A549 (cell line): ENCODE measurements around the gene PREX1. TPM values are rescaled to one million over a fixed set of nuclear protein-coding genes. Genes with fewer than 3 reads are reported as not detected.

Experiments
- ATAC-seq, 2 experiments: fragments of 200-7000 bp in 1 of 2; fragments of >200 bp in 1 of 2; cut with Nextera tagmentation in 1 of 2; cut with Tn5 transposase in 1 of 2; 3 replicates each; pipeline versions ENCODE4 v1.8.0 to v1.9.1; 2018 to 2020; ENCODE audit warnings: mild to moderate bottlenecking in 1 of 2, moderate library complexity in 1 of 2
- CTCF ChIA-PET: fragments of 300-600 bp; sonication (Branson Sonifier 250); formaldehyde crosslinking; extraction: SDS; loops from one replicate; lab custom pipeline; 2021; ENCODE audit warnings: antibody characterized with exemption, inconsistent platforms; lab: Yijun Ruan, JAX
- POLR2A ChIA-PET: fragments of 350-600 bp; formaldehyde crosslinking; extraction: SDS; loops from one replicate; lab custom pipeline; 2021; ENCODE audit warnings: antibody characterized with exemption, inconsistent platforms; lab: Yijun Ruan, JAX
- DNase-seq, 2 experiments: peaks; one replicate each; pipeline versions ENCODE4 v3.0.0 to v3.0.0-alpha.2; 2011 to 2016; ENCODE audit warnings: low read depth in 1 of 2, low spot score in 1 of 2
- FAIRE-seq: peaks from 2 replicates; lab custom pipeline; 2011; peaks lifted over from hg19 to GRCh38; lab: Jason Lieb, UNC
- H3K27ac ChIP-seq, 2 experiments: fragments of >200 bp; sonication (Bioruptor Twin); formaldehyde crosslinking; 3 replicates each; pipeline ENCODE4 v1.5.1; 2016 to 2017
- H3K4me1 ChIP-seq: fragments of >200 bp; sonication (Bioruptor Twin); formaldehyde crosslinking; 3 replicates; pipeline ENCODE4 v1.6.1; 2016
- H3K4me2 ChIP-seq: fragments of >200 bp; sonication (Bioruptor Twin); formaldehyde crosslinking; 3 replicates; pipeline ENCODE4 v1.6.1; 2016
- H3K4me3 ChIP-seq: fragments of >200 bp; sonication (Bioruptor Twin); formaldehyde crosslinking; 3 replicates; pipeline ENCODE4 v1.5.1; 2016
- H3K9me3 ChIP-seq: fragments of >200 bp; sonication (Bioruptor Twin); formaldehyde crosslinking; 3 replicates; pipeline ENCODE4 v1.6.1; 2016
- CEBPB ChIP-seq, 2 experiments: fragments of >200 bp in 1 of 2; sonication (Bioruptor Twin) in 1 of 2; formaldehyde crosslinking in 1 of 2; IDR thresholded peaks; 2 replicates each; pipeline ENCODE4 v1.6.1; 2012 to 2016
- CHD2 ChIP-seq: fragments of 150-350 bp; IDR thresholded peaks from 2 replicates; pipeline ENCODE4 v1.6.1; 2014; ENCODE audit warnings: low read length; ENCODE audit not compliant: partially characterized antibody
- CHD4 ChIP-seq: fragments of 200-600 bp; sonication (generic); IDR thresholded peaks from 2 replicates; pipeline ENCODE4 v1.6.1; 2016; ENCODE audit warnings: antibody characterized with exemption, mild to moderate bottlenecking, borderline replicate concordance
- EHF ChIP-seq: fragments of 250-450 bp; sonication (Bioruptor Pico); IDR thresholded peaks from 2 replicates; pipeline ENCODE4 v1.5.0; 2020; ENCODE audit warnings: mild to moderate bottlenecking
- ESRRA ChIP-seq: fragments of 150-350 bp; IDR thresholded peaks from 2 replicates; pipeline ENCODE4 v1.6.1; 2014; ENCODE audit warnings: mild to moderate bottlenecking, low read length, borderline replicate concordance
- GATA3 ChIP-seq: IDR thresholded peaks from 2 replicates; pipeline ENCODE4 v1.6.1; 2012; ENCODE audit warnings: borderline replicate concordance
- HOXA7 ChIP-seq: fragments of 250-450 bp; sonication (Bioruptor Pico); IDR thresholded peaks from 2 replicates; pipeline ENCODE4 v1.5.0; 2020; ENCODE audit warnings: mild to moderate bottlenecking, moderate library complexity
- KDM5A ChIP-seq: fragments of 200-600 bp; sonication (generic); IDR thresholded peaks from 2 replicates; pipeline ENCODE4 v1.6.1; 2016; ENCODE audit warnings: antibody characterized with exemption, mild to moderate bottlenecking
- MAX ChIP-seq: IDR thresholded peaks from 2 replicates; pipeline ENCODE4 v1.6.1; 2012
- MAZ ChIP-seq: fragments of 150-350 bp; IDR thresholded peaks from 2 replicates; pipeline ENCODE4 v1.6.1; 2014; ENCODE audit warnings: antibody characterized with exemption, low read depth, low read length, borderline replicate concordance
- MYC ChIP-seq: IDR thresholded peaks from 2 replicates; pipeline ENCODE4 v1.6.1; 2012; ENCODE audit warnings: mild to moderate bottlenecking, inconsistent platforms, low read length, improper control_type of control experiment, borderline replicate concordance
- PHF8 ChIP-seq: fragments of 200-600 bp; sonication (generic); IDR thresholded peaks from 2 replicates; pipeline ENCODE4 v1.6.1; 2016; ENCODE audit warnings: low read depth, mild to moderate bottlenecking, antibody characterized with exemption, moderate library complexity, borderline replicate concordance
- RARB ChIP-seq: fragments of 250-450 bp; sonication (Bioruptor Pico); IDR thresholded peaks from 2 replicates; pipeline ENCODE4 v1.8.0; 2021; ENCODE audit warnings: mild to moderate bottlenecking, moderate library complexity
- RNF2 ChIP-seq: fragments of 200-600 bp; sonication (generic); IDR thresholded peaks from 2 replicates; pipeline ENCODE4 v1.6.1; 2016; ENCODE audit warnings: low read depth, mild to moderate bottlenecking, antibody characterized with exemption, moderate library complexity, borderline replicate concordance
- SMC3 ChIP-seq: fragments of >200 bp; sonication (Bioruptor Twin); formaldehyde crosslinking; IDR thresholded peaks from 3 replicates; pipeline ENCODE4 v1.6.1; 2018; ENCODE audit warnings: inconsistent platforms
- SREBF2 ChIP-seq: fragments of 450-650 bp; IDR thresholded peaks from 2 replicates; pipeline ENCODE4 v1.6.1; 2014; ENCODE audit warnings: mild to moderate bottlenecking, moderate library complexity
- TP53 ChIP-seq: fragments of 250-450 bp; sonication (Bioruptor Pico); IDR thresholded peaks from 2 replicates; pipeline ENCODE4 v1.5.0; 2021; ENCODE audit warnings: mild to moderate bottlenecking, moderate library complexity
- ZNF302 ChIP-seq: fragments of 250-450 bp; sonication (Bioruptor Pico); IDR thresholded peaks from 2 replicates; pipeline ENCODE4 v1.9.0; 2021; ENCODE audit warnings: inconsistent platforms, mild to moderate bottlenecking, moderate library complexity
- WGBS: methylation state at CpG from one replicate; pipeline ENCODE4 v1.1.6; 2017; ENCODE audit errors: missing lambda C conversion rate; 5-methylcytosine and 5-hydroxymethylcytosine counted together
- polyA plus RNA-seq, 4 experiments: library from polyadenylated mRNA; depleted of rRNA in 3 of 4; stranded (reverse); fragments of >200 nt; fragmentation: RNase III in 1 of 4; extraction: RNeasy Plus Mini Kit Qiagen cat#74134 plus additional on column Dnase treatment in 1 of 4; gene quantifications; 2 replicates in 3 of 4; 3 replicates in 1 of 4; pipeline ENCODE4 v1.2.3, GENCODE V29; 2011 to 2017
- TF ChIP-seq, protein P1 (sequence below): fragments of >200 bp; sonication (Bioruptor Twin); formaldehyde crosslinking; IDR thresholded peaks from 3 replicates; pipeline ENCODE4 v1.5.1; 2016
- TF ChIP-seq, protein P2 (sequence below): IDR thresholded peaks from 2 replicates; pipeline ENCODE4 v1.6.1; 2012
- TF ChIP-seq, protein P3 (sequence below): fragments of 150-350 bp; IDR thresholded peaks from 2 replicates; pipeline ENCODE4 v1.6.1; 2014; ENCODE audit warnings: low read depth, mild to moderate bottlenecking, low read length

Gene PREX1
- polyA plus RNA-seq, 2 of the 4 experiments (the other 2 are of a cell fraction) = 3.6 to 4.2 TPM

DNA sequence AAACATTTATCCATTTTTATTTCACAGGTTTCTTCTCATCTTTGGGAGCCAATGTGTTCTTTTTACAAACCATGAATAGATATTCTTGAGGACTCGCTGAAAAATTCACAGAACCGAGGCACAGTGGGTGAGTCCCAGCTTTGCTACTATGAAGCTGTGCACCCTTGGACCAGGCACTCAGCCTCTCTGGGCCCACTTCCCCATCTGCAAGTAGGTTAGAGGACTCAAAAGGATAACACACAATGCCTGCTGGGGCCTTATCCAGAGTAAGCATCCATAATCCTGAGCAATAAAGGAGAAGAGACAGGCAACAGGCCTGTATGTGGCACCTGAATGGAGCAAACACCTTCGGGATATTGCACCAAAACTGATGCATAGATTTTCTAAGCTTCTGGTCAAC, 153.3 kb downstream of the PREX1 start (continued):
- no peak for TF ChIP-seq EHF (CRISPR knock-in tag)
- no peak for TF ChIP-seq CHD4

DNA sequence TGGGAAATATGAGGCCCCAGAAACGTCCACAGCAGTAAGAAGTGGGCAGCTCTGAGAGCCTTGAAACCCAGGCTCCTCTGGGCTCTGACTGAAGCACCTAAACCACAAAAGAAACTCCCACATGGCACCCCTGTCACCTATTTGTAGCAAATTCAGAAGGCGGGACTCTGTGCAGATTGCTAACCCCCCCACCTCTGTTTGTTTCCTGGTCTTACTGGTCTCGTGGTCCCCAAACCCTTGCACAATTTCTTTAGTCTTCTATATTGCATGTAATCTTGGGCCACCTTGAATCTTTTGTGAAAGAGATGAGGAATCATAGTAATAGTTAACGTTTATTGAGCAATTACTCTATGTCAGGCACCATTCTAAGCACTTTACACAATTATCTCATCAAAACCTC, 154.3 kb downstream of the PREX1 start:
- Histone ChIP-seq H3K4me1 (no peaks in the 10 kb centered on the region), H3K4me3 (no peak overlapping the region), H3K9me3 (no peaks in the 10 kb centered on the region), H3K4me2 (no peak overlapping the region), H3K27ac (no peak overlapping the region)
- 69% methylated on average over 4 of the region's 4 CpGs for WGBS
- DNase-seq = no peak
- no peak for ATAC-seq
- FAIRE-seq = no peak
- ChIA-PET POLR2A (no interaction called here), CTCF (interaction anchor here (2.2 to 2.7 kb wide), 3 partner anchors 11 to 231 kb away, joined by 8 to 13 read pairs (median 9); no protein-coding TSS in a partner anchor)
- no peak for TF ChIP-seq CEBPB (IDR thresholded peaks at IDR 0.05)
- TF ChIP-seq SMC3 = no peak
- no peak for TF ChIP-seq MYC
- TF ChIP-seq RNF2 = no peak
- no peak for TF ChIP-seq TP53 (CRISPR knock-in tag)
- TF ChIP-seq CHD4 = no peak
- no peak for TF ChIP-seq ESRRA
- TF ChIP-seq CHD2 = no peak
- no peak for TF ChIP-seq KDM5A
- TF ChIP-seq, protein P1, sequence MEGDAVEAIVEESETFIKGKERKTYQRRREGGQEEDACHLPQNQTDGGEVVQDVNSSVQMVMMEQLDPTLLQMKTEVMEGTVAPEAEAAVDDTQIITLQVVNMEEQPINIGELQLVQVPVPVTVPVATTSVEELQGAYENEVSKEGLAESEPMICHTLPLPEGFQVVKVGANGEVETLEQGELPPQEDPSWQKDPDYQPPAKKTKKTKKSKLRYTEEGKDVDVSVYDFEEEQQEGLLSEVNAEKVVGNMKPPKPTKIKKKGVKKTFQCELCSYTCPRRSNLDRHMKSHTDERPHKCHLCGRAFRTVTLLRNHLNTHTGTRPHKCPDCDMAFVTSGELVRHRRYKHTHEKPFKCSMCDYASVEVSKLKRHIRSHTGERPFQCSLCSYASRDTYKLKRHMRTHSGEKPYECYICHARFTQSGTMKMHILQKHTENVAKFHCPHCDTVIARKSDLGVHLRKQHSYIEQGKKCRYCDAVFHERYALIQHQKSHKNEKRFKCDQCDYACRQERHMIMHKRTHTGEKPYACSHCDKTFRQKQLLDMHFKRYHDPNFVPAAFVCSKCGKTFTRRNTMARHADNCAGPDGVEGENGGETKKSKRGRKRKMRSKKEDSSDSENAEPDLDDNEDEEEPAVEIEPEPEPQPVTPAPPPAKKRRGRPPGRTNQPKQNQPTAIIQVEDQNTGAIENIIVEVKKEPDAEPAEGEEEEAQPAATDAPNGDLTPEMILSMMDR = no peak
- no peak for TF ChIP-seq HOXA7 (CRISPR knock-in tag)
- TF ChIP-seq, protein P2, sequence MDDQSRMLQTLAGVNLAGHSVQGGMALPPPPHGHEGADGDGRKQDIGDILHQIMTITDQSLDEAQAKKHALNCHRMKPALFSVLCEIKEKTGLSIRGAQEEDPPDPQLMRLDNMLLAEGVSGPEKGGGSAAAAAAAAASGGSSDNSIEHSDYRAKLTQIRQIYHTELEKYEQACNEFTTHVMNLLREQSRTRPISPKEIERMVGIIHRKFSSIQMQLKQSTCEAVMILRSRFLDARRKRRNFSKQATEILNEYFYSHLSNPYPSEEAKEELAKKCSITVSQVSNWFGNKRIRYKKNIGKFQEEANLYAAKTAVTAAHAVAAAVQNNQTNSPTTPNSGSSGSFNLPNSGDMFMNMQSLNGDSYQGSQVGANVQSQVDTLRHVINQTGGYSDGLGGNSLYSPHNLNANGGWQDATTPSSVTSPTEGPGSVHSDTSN = no peak
- TF ChIP-seq MAZ = no peak
- no peak for TF ChIP-seq PHF8
- TF ChIP-seq SREBF2 = no peak
- no peak for TF ChIP-seq RARB
- TF ChIP-seq MAX = no peak
- TF ChIP-seq, protein P3, sequence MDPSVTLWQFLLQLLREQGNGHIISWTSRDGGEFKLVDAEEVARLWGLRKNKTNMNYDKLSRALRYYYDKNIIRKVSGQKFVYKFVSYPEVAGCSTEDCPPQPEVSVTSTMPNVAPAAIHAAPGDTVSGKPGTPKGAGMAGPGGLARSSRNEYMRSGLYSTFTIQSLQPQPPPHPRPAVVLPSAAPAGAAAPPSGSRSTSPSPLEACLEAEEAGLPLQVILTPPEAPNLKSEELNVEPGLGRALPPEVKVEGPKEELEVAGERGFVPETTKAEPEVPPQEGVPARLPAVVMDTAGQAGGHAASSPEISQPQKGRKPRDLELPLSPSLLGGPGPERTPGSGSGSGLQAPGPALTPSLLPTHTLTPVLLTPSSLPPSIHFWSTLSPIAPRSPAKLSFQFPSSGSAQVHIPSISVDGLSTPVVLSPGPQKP = no peak

DNA sequence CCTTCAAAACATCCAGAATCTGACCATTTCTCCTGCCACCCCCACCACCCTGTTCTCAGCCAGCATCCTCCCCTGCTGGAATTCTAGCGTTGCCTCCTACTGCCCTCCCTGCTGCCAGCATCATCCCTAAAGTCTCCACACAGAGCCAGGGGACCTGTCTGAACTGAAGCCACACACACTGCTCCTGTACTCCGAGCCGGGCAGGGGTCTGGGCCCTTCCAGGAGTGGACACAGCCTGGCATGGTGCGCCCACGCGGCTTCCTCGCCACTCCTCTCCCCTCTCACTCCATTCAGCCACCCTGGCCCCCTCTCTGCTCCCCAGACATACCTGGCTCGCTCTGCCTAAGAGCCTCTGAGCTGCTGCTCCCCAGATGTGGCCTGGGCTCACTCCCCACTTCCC, 155.5 kb downstream of the PREX1 start:
- no peaks in the 10 kb centered on the region for H3K9me3 ChIP-seq
- DNase-seq = no peak
- H3K4me3 ChIP-seq = no peak overlapping the region
- ChIA-PET CTCF (interaction anchor here (0.5 to 2.7 kb wide), 3 partner anchors 12 to 57 kb away, joined by 3 to 9 read pairs (median 6); no protein-coding TSS in a partner anchor), POLR2A (no interaction called here)
- FAIRE-seq = no peak
- H3K27ac ChIP-seq = no peak overlapping the region
- H3K4me2 ChIP-seq = no peak overlapping the region
- ATAC-seq = no peak; a peak in 1 of 6 replicates
- no peak for TF ChIP-seq CHD4
- no peak for TF ChIP-seq GATA3
- no peak for TF ChIP-seq RNF2
- no peak for TF ChIP-seq CHD2
- no peak for TF ChIP-seq CEBPB (IDR thresholded peaks at IDR 0.05)
- TF ChIP-seq ZNF302 = no peak
- TF ChIP-seq, protein P3 = no peak
- 78% methylated on average over 8 of the region's 8 CpGs for WGBS
- no peaks in the 10 kb centered on the region for H3K4me1 ChIP-seq
